GM03348 (cell line): ENCODE results near the gene EML2.

ENCODE experiments used
- DNase-seq: peaks from one replicate; pipeline ENCODE4 v3.0.0; 2012; ENCODE audit warnings: low spot score

Gene EML2

DNA sequence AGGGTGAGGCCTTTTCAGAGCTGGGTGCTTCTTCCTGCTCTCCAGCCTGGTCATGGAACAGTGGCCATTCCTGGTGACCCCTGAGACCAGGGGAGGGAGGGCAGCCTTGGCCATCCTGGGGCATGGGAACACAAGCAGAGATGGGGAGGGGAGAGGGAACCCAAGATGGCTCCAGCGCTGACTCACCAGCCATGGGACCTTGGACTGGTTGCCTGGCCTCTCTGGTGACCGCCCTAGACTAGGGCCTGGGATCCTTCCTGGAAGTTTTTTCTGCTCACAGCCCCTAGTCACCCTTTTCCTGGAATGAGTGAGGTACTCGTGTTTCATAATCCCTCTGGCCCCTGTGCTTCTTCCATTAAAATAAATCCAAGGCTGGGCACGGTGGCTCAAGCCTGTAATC lies 51.3 kb downstream of the EML2 start:
- no peak for DNase-seq

DNA sequence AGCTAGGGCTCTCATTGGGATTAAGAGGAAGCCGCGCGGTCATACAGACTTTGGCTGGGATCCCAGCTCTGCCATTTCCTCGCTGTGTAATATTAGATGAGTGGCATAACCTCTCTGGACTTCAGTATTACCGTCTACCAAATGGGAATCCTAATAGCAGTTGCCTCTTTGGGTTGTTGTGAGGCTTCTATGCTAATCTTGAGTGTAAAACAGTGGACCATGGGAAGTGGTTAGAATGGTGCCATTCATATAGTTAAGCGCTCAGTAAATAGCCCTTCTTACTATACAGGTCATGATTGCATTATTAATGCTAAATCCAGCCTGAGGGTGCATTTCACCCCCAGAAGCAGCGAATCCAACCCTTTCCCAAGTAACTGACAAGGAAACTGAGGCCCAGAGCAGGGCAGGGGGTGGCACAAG lies 54.0 kb downstream of the EML2 start:
- no peak for DNase-seq

GRCh38 chr19:45584332-45585157 lies 54.7 kb downstream of the EML2 start, which contains the start of gene OPA3:
TSS of gene OPA3 (minus strand) at chr19:45584802. CDS start at chr19:45584764, 38 bp downstream.
- DNase-seq = peak; percentile 97

DNA sequence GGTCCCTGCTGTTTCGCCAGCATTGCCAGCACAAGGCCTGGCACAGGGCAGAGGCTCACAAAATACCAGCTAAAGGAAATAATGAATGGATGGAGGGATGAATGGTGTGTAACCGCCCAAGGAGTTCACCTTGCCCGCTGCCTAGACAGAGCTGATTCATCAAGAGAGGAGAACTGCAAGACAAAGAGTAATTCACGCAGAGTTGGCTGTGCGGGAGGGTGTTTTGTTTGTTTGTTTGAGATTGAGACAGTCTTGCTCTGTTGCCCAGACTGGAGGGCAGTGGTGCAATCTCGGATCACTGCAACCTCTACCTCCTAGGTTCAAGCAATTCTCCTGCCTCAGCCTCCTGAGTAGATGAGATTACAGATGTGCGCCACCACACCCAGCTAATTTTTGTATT lies 57.6 kb downstream of the EML2 start:
- DNase-seq = no peak

GRCh38 chr19:45578861-45579260 lies 60.3 kb downstream of the EML2 start:
- no peak for DNase-seq

DNA sequence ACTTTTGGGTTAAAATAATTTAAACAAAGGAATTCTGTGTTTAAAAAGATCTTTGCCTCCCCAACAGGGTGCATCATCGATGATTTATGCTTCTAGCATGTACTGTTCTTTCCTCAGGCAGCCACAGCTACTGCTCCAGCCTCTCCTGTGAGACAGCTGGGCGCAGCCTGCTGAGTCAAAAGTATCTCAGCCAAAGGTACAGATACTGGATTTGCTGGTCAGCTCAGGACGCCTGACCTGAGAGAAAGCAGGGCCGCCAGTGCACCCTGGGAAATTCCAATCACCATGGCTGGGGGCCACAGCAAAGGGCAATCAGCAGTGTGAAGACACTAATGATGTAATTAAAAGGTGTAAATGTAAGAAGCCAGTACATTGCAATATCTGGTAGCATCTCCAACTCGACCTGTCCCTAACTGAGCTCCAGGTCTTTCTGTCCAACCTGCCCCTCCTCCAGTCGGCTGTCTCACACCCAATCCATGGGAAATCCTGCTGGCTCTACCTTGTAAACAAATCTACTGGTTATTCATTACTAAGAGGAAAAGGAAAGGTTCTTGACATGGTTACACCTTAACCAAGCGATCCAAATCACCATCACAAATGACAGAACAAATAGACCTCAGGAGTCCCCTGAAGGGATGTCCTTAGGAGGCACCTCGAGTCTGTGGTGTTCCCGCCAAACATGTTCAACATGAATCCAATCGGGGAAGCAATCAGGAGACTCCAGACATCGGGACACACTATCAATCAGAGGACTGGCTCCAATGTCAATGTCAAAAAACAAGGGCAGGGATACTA lies 61.9 kb downstream of the EML2 start:
- DNase-seq = peak; percentile 75

DNA sequence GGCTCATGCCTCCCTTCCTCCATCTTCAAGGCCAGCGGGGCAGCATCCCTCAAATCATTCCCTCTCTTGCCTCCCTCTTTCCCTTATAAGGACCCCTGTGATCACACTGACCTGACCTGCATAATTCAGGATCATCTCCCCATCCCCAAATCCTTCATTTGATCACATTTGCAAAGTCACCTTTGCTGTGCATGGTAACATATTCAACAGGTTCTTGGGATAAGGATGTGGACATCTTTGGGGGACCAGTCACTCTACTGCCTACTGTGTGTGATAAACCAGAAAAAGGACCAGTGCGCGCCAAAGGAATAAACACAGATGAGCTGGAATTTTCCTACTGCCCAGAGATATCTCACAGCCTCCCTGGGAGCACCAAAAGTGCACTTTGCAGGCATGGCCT lies 62.5 kb downstream of the EML2 start:
- no peak for DNase-seq

- no peak for DNase-seq
Measured at GRCh38 chr19:45575216-45575615, 64.0 kb downstream of the EML2 start.

DNA sequence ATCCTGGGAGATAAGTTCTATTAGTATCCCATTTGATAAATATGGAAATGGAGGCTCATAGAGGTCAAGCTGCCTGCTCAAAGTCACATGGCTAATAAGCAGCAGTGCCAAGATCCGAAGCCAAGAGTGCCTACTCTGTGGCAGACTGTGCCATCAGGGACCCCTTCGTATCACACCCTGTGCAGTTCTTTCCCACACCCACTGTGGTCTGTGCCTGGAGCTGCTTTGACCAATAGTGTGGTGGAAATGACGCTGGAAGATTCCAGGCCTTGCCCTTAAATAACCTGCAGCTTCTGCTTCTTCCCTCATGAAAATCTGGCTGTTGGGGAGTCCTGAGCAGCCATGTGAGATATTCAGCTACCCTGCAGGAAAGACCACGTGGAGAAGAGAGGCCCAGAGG lies 64.7 kb downstream of the EML2 start:
- DNase-seq = no peak

GRCh38 chr19:45571457-45572220 lies 67.6 kb downstream of the EML2 start:
- no peak for DNase-seq

GRCh38 chr19:45569619-45570421 lies 69.4 kb downstream of the EML2 start:
- peak; percentile 46 for DNase-seq

DNA sequence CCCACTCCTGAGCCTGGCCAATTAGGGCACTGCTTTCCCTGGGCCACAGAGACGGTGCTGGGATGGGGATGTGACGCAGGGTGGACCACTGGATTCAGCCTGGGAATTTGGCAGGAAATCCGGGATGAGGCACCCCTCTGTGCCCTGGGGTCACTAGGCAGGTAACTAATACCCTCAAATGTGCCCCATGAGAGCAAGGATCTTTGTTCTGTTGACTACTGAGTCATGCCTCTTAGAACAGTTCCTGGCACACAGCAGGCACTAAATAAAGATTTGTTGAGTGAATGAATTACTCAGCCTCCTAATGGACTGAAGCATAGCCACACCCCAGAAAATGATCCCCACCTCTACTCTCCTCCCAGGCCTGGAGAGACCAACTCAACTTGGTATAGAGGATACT lies 70.5 kb downstream of the EML2 start:
- DNase-seq = peak; percentile 44

- no peak for DNase-seq
Measured at GRCh38 chr19:45567609-45568008, 71.6 kb downstream of the EML2 start.

GRCh38 chr19:45564131-45564780 lies 74.9 kb downstream of the EML2 start:
- DNase-seq = no peak

- no peak for DNase-seq
Measured at GRCh38 chr19:45560686-45561085, 78.5 kb downstream of the EML2 start.

- DNase-seq = no peak
Measured at GRCh38 chr19:45560038-45560437, 79.2 kb downstream of the EML2 start.
